Measurements from ENCODE around the gene HDHD3. TPM values are rescaled to one million over a fixed set of nuclear protein-coding genes. Genes with fewer than 3 reads are reported as not detected.

The HDHD3 gene
- total and polyA plus RNA-seq, 9 donors: 4.1 to 11.3 (median 5.6) TPM

- DNase-seq: no peak
- WGBS (ENCODE audit: insufficient coverage): no CpG with 5 or more reads among the region's 2 CpGs
These were observed 39.1 kb downstream of the HDHD3 start for GRCh38 chr9:113337714-113338113.

DNA sequence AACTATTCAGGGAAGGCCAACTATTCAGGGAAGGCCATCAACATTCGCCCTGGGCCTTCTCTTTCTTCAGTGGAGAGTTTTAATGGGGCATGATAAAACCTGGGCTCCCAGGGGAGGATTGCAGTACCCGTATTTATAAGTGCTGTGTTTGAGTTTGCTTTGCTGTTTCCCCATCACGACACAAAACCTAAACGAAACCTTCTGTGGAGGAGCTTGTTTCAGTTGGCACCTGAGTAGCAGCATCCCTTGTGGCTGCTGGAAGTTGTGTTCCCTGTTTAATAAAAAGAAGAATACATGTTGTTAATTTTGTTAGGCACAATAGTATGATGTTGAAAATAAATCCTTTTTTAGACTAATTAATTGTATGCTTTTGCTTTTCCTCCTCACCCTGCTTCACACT is 45.0 kb downstream of the HDHD3 start:
- Histone ChIP-seq H3K4me3 (ENCODE audit: low read length) (no peak overlapping the region), H3K36me3 (ENCODE audit: control insufficient read depth, insufficient read depth, low read length) (no peaks in the 10 kb centered on the region), H3K27ac (ENCODE audit: low read length) (no peak overlapping the region), H3K27me3 (ENCODE audit: control insufficient read depth, insufficient read depth, low read length) (no peaks in the 10 kb centered on the region), H3K9me3 (replicated peaks; ENCODE audit: control insufficient read depth, low read depth, low read length) (no peaks in the 10 kb centered on the region), H3K4me1 (ENCODE audit: control insufficient read depth, insufficient read depth, low read length) (no peaks in the 10 kb centered on the region)
- WGBS (ENCODE audit: insufficient coverage): 40% methylated on average over 1 of the region's 4 CpGs
- no peak for DNase-seq

More at GRCh38 chr9:113337714-113338113, 39.1 kb downstream of the HDHD3 start:
- H3K27me3 ChIP-seq (ENCODE audit: control insufficient read depth, insufficient read depth, low read length): no peaks in the 10 kb centered on the region
- peaks cover 4% of the 10 kb centered on the region for H3K4me1 ChIP-seq (ENCODE audit: control insufficient read depth, insufficient read depth, low read length)
- no peak overlapping the region for H3K27ac ChIP-seq (ENCODE audit: low read length)
- no peaks in the 10 kb centered on the region for H3K36me3 ChIP-seq (ENCODE audit: control insufficient read depth, insufficient read depth, low read length)
- no peak overlapping the region for H3K4me3 ChIP-seq (ENCODE audit: low read length)
- H3K9me3 ChIP-seq (replicated peaks; ENCODE audit: control insufficient read depth, low read depth, low read length): no peaks in the 10 kb centered on the region

GRCh38 chr9:113328045-113328782 is 48.6 kb downstream of the HDHD3 start:
- H3K27ac ChIP-seq (ENCODE audit: low read length): no peak overlapping the region
- WGBS (ENCODE audit: insufficient coverage): no CpG with 5 or more reads among the region's 3 CpGs
- no peaks in the 10 kb centered on the region for H3K27me3 ChIP-seq (ENCODE audit: control insufficient read depth, insufficient read depth, low read length)
- no peaks in the 10 kb centered on the region for H3K9me3 ChIP-seq (replicated peaks; ENCODE audit: control insufficient read depth, low read depth, low read length)
- no peaks in the 10 kb centered on the region for H3K4me1 ChIP-seq (ENCODE audit: control insufficient read depth, insufficient read depth, low read length)
- no peak overlapping the region for H3K4me3 ChIP-seq (ENCODE audit: low read length)
- no peaks in the 10 kb centered on the region for H3K36me3 ChIP-seq (ENCODE audit: control insufficient read depth, insufficient read depth, low read length)
- DNase-seq: no peak

- Histone ChIP-seq H3K4me3 (ENCODE audit: low read length) (no peak overlapping the region), H3K4me1 (ENCODE audit: control insufficient read depth, insufficient read depth, low read length) (no peaks in the 10 kb centered on the region), H3K36me3 (ENCODE audit: control insufficient read depth, insufficient read depth, low read length) (no peaks in the 10 kb centered on the region), H3K27me3 (ENCODE audit: control insufficient read depth, insufficient read depth, low read length) (no peaks in the 10 kb centered on the region), H3K27ac (ENCODE audit: low read length) (no peak overlapping the region), H3K9me3 (replicated peaks; ENCODE audit: control insufficient read depth, low read depth, low read length) (no peaks in the 10 kb centered on the region)
- no peak for DNase-seq
- 89% methylated on average over 2 of the region's 4 CpGs for WGBS (ENCODE audit: insufficient coverage)
These were observed 50.6 kb downstream of the HDHD3 start for GRCh38 chr9:113326230-113326629.

Other genes starting within 250 kb of the HDHD3 start
- gene SLC31A2, start 226.0 kb downstream of the HDHD3 start, total RNA-seq: 4.1 TPM
- 1 to 10 TPM; 2.1 to 4.3 (median 2.8) TPM for gene SLC31A2, start 226.0 kb downstream of the HDHD3 start, polyA plus RNA-seq (ENCODE audit: insufficient read depth in 1 of 8, insufficient read length in 8 of 8, low replicate concordance in 1 of 8)
- 16.8 TPM for gene FKBP15, start 155.7 kb downstream of the HDHD3 start, total RNA-seq
- 10 to 100 TPM; 16.9 to 24.2 (median 20.3) TPM for gene FKBP15, start 155.7 kb downstream of the HDHD3 start, polyA plus RNA-seq (ENCODE audit: insufficient read depth in 1 of 8, insufficient read length in 8 of 8, low replicate concordance in 1 of 8)
- 8.0 TPM for gene SLC31A1, start 155.4 kb downstream of the HDHD3 start, total RNA-seq
- 10 to 100 TPM in 5 of 8 donors, 1 to 10 TPM in 3; 8.0 to 14.2 (median 10.2) TPM for gene SLC31A1, start 155.4 kb downstream of the HDHD3 start, polyA plus RNA-seq (ENCODE audit: insufficient read depth in 1 of 8, insufficient read length in 8 of 8, low replicate concordance in 1 of 8)
- gene CDC26, start 101.4 kb downstream of the HDHD3 start, total RNA-seq: 33.2 TPM
- 10 to 100 TPM; 19.7 to 27.8 (median 24.7) TPM for gene CDC26, start 101.4 kb downstream of the HDHD3 start, polyA plus RNA-seq (ENCODE audit: insufficient read depth in 1 of 8, insufficient read length in 8 of 8, low replicate concordance in 1 of 8)
- gene PRPF4, start 101.3 kb downstream of the HDHD3 start, total RNA-seq: 21.5 TPM
- gene PRPF4, start 101.3 kb downstream of the HDHD3 start, polyA plus RNA-seq (ENCODE audit: insufficient read depth in 1 of 8, insufficient read length in 8 of 8, low replicate concordance in 1 of 8): 10 to 100 TPM; 16.5 to 25.2 (median 19.3) TPM
- gene RNF183, start 73.6 kb downstream of the HDHD3 start, total RNA-seq: 0.04 TPM
- gene RNF183, start 73.6 kb downstream of the HDHD3 start, polyA plus RNA-seq (ENCODE audit: insufficient read depth in 1 of 8, insufficient read length in 8 of 8, low replicate concordance in 1 of 8): under 1 TPM in 4 of 8 donors, not detected in 4; 0.08 to 0.35 (median 0.13) TPM
- gene WDR31, start 36.7 kb downstream of the HDHD3 start, total RNA-seq: 1.2 TPM
- gene WDR31, start 36.7 kb downstream of the HDHD3 start, polyA plus RNA-seq (ENCODE audit: insufficient read depth in 1 of 8, insufficient read length in 8 of 8, low replicate concordance in 1 of 8): 1 to 10 TPM; 1.6 to 3.3 (median 2.5) TPM
- 0.22 TPM for gene BSPRY, start 27.4 kb downstream of the HDHD3 start, total RNA-seq
- gene BSPRY, start 27.4 kb downstream of the HDHD3 start, polyA plus RNA-seq (ENCODE audit: insufficient read depth in 1 of 8, insufficient read length in 8 of 8, low replicate concordance in 1 of 8): under 1 TPM; 0.40 to 0.97 (median 0.56) TPM
- 11.3 TPM for gene ALAD, start 24.3 kb upstream of the HDHD3 start, total RNA-seq
- 10 to 100 TPM; 20.0 to 26.3 (median 21.6) TPM for gene ALAD, start 24.3 kb upstream of the HDHD3 start, polyA plus RNA-seq (ENCODE audit: insufficient read depth in 1 of 8, insufficient read length in 8 of 8, low replicate concordance in 1 of 8)
- gene POLE3, start 33.7 kb upstream of the HDHD3 start, total RNA-seq: 39.1 TPM
- 10 to 100 TPM; 36.2 to 51.0 (median 48.0) TPM for gene POLE3, start 33.7 kb upstream of the HDHD3 start, polyA plus RNA-seq (ENCODE audit: insufficient read depth in 1 of 8, insufficient read length in 8 of 8, low replicate concordance in 1 of 8)
- gene C9orf43, start 33.8 kb upstream of the HDHD3 start, total RNA-seq: 0.22 TPM
- under 1 TPM; 0.19 to 0.46 (median 0.27) TPM for gene C9orf43, start 33.8 kb upstream of the HDHD3 start, polyA plus RNA-seq (ENCODE audit: insufficient read depth in 1 of 8, insufficient read length in 8 of 8, low replicate concordance in 1 of 8)
- gene RGS3, start 86.7 kb upstream of the HDHD3 start, total RNA-seq: 52.4 TPM
- gene RGS3, start 86.7 kb upstream of the HDHD3 start, polyA plus RNA-seq (ENCODE audit: insufficient read depth in 1 of 8, insufficient read length in 8 of 8, low replicate concordance in 1 of 8): 10 to 100 TPM; 38.0 to 63.3 (median 49.0) TPM